Thyroid gland (tissue), 4 donors: ENCODE measurements around the gene LMO7. TPM values are rescaled to one million over a fixed set of nuclear protein-coding genes. Genes with fewer than 3 reads are reported as not detected.

ENCODE experiments used
- DNase-seq, 2 donors: peaks; one replicate each; pipeline ENCODE4 v3.0.0-alpha.2; 2019
- H3K27ac ChIP-seq, 3 donors: fragments of 200-600 bp; sonication (generic); 1 replicate in 2 of 3; 2 replicates in 1 of 3; pipeline ENCODE4 v1.5.1; 2016 to 2019; ENCODE audit warnings: mild to moderate bottlenecking in 1 of 3, moderate library complexity in 1 of 3
- H3K27me3 ChIP-seq: fragments of 200-600 bp; sonication (generic); one replicate; pipeline ENCODE4 v1.5.1; 2019
- H3K36me3 ChIP-seq, 2 donors: fragments of 200-600 bp; sonication (generic); one replicate each; pipeline ENCODE4 v1.5.1; 2016 to 2019
- H3K4me1 ChIP-seq, 2 donors: fragments of 200-600 bp; sonication (generic); one replicate each; pipeline ENCODE4 v1.5.1; 2017 to 2019
- H3K4me3 ChIP-seq, 3 donors: fragments of 200-600 bp; sonication (generic); replicated peaks in 1 of 3; 1 replicate in 2 of 3; 2 replicates in 1 of 3; pipeline ENCODE4 v1.5.1; 2016; ENCODE audit warnings: mild to moderate bottlenecking in 1 of 3
- H3K9me3 ChIP-seq: fragments of 200-600 bp; sonication (generic); one replicate; pipeline ENCODE4 v1.5.1; 2017
- CTCF ChIP-seq, 6 experiments: fragments of 200-600 bp in 3 of 6; fragments of 450-650 bp in 3 of 6; sonication (generic) in 3 of 6; IDR thresholded peaks; one replicate each; pipeline ENCODE4 v1.5.1; 2016 to 2019; ENCODE audit warnings: antibody characterized with exemption in 6 of 6, mild to moderate bottlenecking in 2 of 6, inconsistent platforms in 1 of 6, moderate library complexity in 1 of 6
- POLR2A ChIP-seq, 2 donors: fragments of 450-650 bp; IDR thresholded peaks; one replicate each; pipeline ENCODE4 v1.6.1; 2017; ENCODE audit warnings: antibody characterized with exemption in 2 of 2, mild to moderate bottlenecking in 2 of 2, moderate library complexity in 1 of 2
- WGBS, 2 donors: methylation state at CpG; one replicate each; pipeline ENCODE4 v1.1.5; 2017; 5-methylcytosine and 5-hydroxymethylcytosine counted together
- intact Hi-C: fragments of 100-400 bp; cut with DNase I; formaldehyde crosslinking; loops from one replicate; pipeline ENCODE4 v1.15.1; 2023
- total RNA-seq, 4 donors: library from RNA; depleted of rRNA; stranded (reverse); fragments of >200 nt; gene quantifications; one replicate each; pipeline ENCODE4 v1.2.3, GENCODE V29; 2016

LMO7 gene
- total RNA-seq, 4 donors from 2014 or later, result 129 to 218 (median 185) TPM

DNA sequence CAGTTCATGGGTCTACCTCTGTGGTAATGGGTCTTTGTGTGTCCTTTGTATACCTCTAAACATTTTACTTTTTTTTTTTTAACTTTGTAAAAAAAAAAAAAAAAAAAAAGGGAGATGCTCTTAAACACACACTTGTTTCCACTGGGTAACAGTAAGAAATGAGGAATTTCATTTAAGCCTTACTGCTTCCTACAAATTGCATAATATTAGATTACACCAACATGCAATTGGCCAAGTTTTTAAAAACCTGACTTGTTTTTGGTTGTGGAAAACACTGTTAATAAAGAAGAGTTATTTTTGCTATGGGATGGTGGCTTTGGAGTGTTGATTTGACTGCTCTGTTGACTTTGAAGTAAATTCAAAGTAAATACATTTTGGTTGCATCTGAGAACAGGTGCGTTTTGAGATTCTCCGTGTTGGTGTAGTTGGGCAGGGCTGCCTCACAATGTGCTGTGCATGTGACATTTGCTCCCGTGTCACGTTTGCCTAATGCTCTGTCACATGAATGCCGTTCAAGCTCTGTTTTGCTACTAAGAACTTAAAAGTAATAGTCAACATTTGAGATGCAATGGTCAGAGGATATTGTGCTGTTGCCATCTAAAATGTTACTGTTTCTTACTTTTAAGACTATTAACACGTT is 202.4 kb downstream of the LMO7 start:
- intact Hi-C loops, result no loop called here
- DNase-seq, result peak; percentile 13 to 34
- no peak overlapping the region for H3K4me3 ChIP-seq
- no peak for TF ChIP-seq CTCF (IDR thresholded peaks at IDR 0.05)
- no peak for TF ChIP-seq POLR2A (IDR thresholded peaks at IDR 0.05)
- H3K27ac ChIP-seq, result peak overlapping the region in 1 of 3 donors; percentile 37
- H3K9me3 ChIP-seq, result no peaks in the 10 kb centered on the region
- peaks cover 20 to 23% of the 10 kb centered on the region in 2 donors for H3K36me3 ChIP-seq
- WGBS, 2 donors, result 61 to 62% methylated on average over 6 of the region's 6 CpGs
- H3K4me1 ChIP-seq, result peaks cover 10 to 11% of the 10 kb centered on the region in 2 donors
- no peaks in the 10 kb centered on the region for H3K27me3 ChIP-seq

GRCh38 chr13:75839406-75839805 is 203.3 kb downstream of the LMO7 start:
- Histone ChIP-seq H3K36me3 (peaks cover 23% of the 10 kb centered on the region in 2 donors), H3K27ac (no peak overlapping the region), H3K4me1 (peaks cover 10 to 11% of the 10 kb centered on the region in 2 donors), H3K4me3 (no peak overlapping the region), H3K27me3 (no peaks in the 10 kb centered on the region), H3K9me3 (no peaks in the 10 kb centered on the region)
- WGBS, 2 donors, result 89 to 91% methylated on average over 2 of the region's 2 CpGs
- intact Hi-C loops, result no loop called here
- TF ChIP-seq CTCF (IDR thresholded peaks at IDR 0.05), result no peak
- no peak for TF ChIP-seq POLR2A (IDR thresholded peaks at IDR 0.05)
- DNase-seq, result no peak

DNA sequence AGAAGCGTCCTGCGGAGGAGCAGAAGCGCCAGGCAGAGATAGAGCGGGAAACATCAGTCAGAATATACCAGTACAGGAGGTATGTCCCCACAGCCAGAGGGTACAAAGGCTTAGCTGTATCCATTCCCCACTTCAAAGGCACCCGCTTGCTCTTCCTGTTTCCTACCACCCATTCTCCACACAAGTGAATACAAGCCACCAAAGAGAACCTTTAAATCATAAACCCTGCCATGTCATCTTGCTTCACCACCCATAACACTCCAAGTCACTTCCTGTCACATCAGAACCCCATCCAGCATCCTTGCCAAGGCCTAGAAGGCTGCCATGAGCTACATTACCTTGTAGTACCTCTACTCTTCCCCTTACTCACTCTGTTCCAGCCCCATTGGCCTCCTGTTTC is 205.8 kb downstream of the LMO7 start:
- intact Hi-C loops, result no loop called here
- no peaks in the 10 kb centered on the region for H3K27me3 ChIP-seq
- no peak overlapping the region for H3K4me3 ChIP-seq
- 93 to 96% methylated on average over 5 of the region's 5 CpGs for WGBS, 2 donors
- TF ChIP-seq CTCF (IDR thresholded peaks at IDR 0.05) (no peak), POLR2A (IDR thresholded peaks at IDR 0.05) (no peak)
- H3K9me3 ChIP-seq, result no peaks in the 10 kb centered on the region
- peaks cover 23 to 28% of the 10 kb centered on the region in 2 donors for H3K36me3 ChIP-seq
- DNase-seq, result no peak
- H3K27ac ChIP-seq, result no peak overlapping the region
- peaks cover 10 to 11% of the 10 kb centered on the region in 2 donors for H3K4me1 ChIP-seq

- H3K4me1 ChIP-seq, result peaks cover 10% of the 10 kb centered on the region in 2 donors
- intact Hi-C loops, result no loop called here
- 91 to 92% methylated on average over 6 of the region's 6 CpGs for WGBS, 2 donors
Observed at GRCh38 chr13:75843074-75843473, 206.9 kb downstream of the LMO7 start.

More at GRCh38 chr13:75843074-75843473, 206.9 kb downstream of the LMO7 start:
- Histone ChIP-seq H3K9me3 (no peaks in the 10 kb centered on the region), H3K4me3 (no peak overlapping the region), H3K36me3 (peaks cover 23 to 28% of the 10 kb centered on the region in 2 donors), H3K27ac (no peak overlapping the region), H3K27me3 (no peaks in the 10 kb centered on the region)
- no peak for DNase-seq
- no peak for TF ChIP-seq POLR2A (IDR thresholded peaks at IDR 0.05)
- TF ChIP-seq CTCF (IDR thresholded peaks at IDR 0.05), result no peak
